Activated CD4-positive, CD25-positive, alpha-beta regulatory T cell treated with anti-CD3 and anti-CD28 coated beads, Interleukin-2, amount 50 U/mL, for 72 hours (primary cell): ENCODE results near the gene FHIT.

Experiments used
- DNase-seq: peaks from one replicate; pipeline ENCODE4 v3.0.0; 2021

Gene FHIT

DNA sequence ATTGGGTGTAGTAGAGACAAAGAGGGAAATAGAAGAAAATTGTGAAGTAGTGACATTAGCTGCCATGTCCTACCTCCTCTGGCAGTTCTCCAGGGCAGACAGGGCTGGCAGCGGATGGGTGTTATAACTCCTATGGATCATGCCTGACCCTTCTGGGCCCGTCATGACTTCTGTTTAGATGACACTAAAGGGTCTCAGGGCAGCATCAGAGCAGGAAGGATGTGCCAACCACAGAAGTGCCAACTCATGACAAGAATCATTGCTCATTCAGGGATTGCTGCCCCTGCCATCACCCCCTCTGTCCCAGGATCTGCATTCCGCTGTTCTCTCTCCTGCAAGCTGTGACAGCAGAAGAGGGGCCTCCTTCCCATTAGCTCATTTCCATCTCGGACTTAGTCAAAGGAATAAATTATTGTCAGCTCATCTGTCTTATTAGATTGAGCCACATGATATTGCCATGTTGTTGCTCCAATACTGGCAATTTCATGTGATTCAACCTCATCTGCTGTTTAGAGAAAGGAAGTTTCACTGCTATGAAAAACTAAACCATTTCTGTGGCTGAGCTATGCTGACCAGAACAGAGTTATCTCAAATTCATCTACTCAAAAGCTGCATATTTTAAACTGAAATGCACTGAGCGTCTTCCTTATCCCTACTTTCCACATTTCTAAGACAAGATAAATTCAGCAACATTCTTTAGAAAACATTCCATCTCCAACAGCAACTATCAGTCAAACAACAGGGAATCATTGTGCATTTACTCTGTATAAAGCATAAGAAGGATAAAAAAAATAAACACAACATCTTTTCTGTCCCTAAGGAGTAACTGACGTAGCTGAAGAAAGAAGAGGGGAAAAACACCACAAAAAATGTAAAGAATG, 271.6 kb downstream of the FHIT start:
- no peak for DNase-seq

GRCh38 chr3:60973321-60973720, 277.9 kb downstream of the FHIT start:
- DNase-seq, result no peak

DNA sequence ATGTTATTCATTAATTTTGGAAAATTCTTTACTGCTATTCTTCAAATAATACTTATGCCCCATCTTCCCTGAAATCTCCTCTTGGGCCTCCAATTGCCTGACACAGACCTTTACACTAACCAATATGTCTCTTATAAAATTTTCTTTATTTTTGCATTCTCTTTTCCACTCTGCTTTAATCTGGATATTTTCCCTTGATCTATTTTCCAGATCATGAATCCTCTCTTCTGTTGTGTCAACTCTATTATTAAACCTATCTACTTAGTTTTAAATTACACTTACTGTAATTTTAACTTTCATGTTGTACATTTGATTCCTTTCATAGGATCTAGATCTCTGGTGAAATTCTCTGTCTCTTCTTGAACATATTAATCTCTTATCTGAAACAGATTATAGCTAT, 278.7 kb downstream of the FHIT start:
- DNase-seq, result no peak

GRCh38 chr3:60970850-60971249, 280.4 kb downstream of the FHIT start:
- no peak for DNase-seq

DNA sequence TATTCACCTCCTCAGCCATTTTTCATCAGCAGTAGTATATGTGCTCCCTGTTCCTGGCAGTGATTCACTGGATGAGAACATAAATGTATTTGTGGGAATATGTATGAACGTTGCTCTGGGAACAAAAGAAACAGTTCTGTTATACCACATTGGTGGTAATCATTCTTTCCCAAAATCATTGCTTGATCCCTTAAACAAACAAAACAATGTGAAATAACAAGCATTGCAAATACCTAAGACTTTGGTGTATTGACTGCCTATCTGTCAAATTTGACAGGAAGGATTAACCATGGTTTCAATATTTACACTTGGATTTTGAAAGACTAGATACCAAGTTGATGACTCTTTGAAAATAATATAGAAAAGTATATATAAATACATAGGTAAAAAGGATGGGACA, 284.1 kb downstream of the FHIT start:
- no peak for DNase-seq

DNA sequence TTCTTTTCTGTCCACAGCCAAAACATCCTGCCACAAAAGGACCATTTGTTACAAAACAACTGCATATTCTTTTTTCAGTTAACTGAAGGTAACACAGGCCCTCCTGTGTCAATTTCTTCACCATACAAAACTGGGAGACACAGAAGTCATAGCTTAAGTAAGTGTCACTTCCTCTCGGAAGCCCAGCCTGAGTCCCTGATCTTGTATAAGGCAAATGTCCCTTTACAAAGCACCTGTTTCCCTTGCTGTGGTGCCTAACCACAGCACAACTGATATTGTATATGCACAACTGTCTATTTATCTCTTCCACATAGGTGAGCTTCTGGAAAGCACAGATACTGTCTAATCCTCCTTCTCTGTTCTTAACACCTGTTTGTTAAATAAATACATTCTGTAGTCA, 293.7 kb downstream of the FHIT start:
- DNase-seq, result no peak

- no peak for DNase-seq
Measured at GRCh38 chr3:60956729-60957128, 294.5 kb downstream of the FHIT start.

DNA sequence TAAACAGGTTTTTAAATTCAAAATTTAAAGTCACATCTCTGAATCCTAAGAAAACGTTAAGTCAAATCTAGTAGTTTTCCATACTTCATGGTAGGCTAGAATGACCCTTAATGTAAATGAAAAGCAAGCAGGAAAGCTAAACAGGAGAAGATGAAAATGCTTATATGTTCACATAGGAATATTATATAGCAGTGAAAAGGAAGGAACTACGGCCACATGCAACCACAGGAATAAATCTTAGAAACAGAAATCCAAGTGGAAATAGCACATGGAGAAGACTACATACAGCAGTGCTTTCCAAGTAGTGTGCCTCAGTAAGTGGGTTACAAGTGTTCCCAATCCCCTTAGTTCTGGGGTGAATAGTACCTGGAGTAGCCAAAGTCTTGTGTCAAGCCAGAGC, 296.2 kb downstream of the FHIT start:
- no peak for DNase-seq

- no peak for DNase-seq
Measured at GRCh38 chr3:60954048-60954447, 297.2 kb downstream of the FHIT start.

- no peak for DNase-seq
Measured at GRCh38 chr3:60953351-60953750, 297.9 kb downstream of the FHIT start.

DNA sequence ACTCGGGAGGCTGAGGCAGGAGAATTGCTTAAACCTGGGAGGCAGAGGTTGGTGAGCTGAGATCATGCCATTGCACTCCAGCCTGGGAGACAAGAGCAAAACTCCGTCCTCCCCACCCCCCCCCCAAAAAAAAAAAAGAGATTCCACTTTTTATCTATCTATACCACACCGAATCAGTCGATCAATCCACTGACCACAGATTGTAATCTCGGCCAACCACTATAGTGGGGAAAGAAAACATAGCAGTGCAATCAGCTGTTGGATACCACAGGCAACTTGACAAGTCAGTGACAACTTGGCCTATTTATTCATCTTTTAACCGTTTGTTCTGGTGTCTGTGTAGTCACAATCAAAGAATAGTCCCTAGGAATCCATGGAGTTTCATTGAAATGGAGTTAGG, 299.2 kb downstream of the FHIT start:
- DNase-seq, result no peak

GRCh38 chr3:60949146-60949545, 302.1 kb downstream of the FHIT start:
- DNase-seq, result no peak

DNA sequence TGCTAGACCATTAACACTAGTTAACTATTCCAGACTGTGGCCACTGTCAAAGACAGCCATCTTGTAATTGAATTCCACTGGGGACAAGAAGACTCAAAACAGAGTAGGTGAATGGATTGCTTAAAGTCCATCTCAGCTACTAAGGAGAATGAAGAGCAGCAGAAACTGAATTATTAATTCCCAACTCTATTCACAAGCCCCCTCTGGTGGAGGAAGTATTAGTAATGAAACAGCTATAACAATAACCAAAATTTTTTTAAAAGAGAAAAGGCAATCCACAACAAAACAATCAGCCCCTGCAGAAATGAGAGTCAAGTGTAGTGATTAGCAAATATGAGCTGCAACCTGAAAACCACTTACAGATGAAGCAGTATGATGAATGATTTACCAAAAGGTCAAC, 302.8 kb downstream of the FHIT start:
- DNase-seq, result no peak

DNA sequence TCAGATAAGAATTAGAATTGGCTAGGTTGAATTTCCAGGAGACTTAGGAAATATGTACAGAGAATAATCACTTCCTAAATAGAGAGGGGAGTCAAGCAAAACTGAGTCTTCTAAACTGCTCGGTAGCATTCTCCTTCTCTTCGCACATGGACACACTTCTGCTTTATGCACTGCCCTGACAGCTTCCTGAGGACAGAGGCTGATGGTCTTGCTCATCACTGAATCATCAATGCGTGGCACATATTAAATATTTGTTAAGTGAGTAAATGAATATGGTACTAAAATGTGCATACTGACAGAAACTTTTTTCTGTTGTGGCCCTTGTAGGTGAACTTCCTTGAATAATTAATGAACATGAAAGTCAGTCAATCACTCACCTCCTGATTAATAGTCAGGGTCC, 315.5 kb downstream of the FHIT start:
- no peak for DNase-seq

- no peak for DNase-seq
Measured at GRCh38 chr3:60933824-60934223, 317.4 kb downstream of the FHIT start.

DNA sequence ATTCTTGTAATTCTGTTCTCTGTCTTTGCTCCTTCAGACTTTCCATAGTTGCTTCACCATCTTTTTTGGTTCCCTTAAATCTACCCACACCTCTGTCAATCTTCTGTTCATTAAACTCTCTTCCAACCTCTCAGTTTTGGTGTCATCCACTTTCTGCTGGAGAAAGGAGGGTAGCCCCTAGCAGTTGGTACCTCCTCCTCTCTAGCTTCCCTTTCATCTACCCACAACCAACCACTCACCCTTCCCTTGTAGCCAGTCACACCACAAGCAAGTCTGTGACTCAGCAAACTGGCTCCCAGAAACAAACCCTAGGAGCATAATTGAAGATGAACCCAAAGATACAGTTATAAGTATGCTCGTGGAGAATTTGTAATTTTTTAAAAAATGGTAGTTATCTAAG, 318.6 kb downstream of the FHIT start:
- no peak for DNase-seq

DNA sequence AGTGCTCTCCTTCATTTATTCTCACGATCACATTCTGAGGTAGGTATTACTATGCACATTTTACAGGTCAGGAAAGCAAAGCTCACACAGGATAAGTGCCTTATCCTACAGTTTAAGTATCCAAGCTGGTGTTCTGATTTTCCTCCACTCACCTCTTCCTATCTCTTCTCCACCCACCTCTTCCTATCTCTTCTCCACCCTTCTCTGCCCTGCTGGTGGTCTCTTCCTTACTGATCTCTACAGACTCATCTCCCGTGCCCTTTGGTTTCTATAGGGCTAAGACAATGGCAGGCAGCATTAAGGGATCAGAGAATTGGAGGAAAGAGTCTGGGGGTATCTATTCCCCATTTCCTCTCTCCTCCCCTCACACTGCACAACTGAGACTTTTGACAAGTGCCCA, 319.1 kb downstream of the FHIT start:
- no peak for DNase-seq

GRCh38 chr3:60931452-60931851, 319.8 kb downstream of the FHIT start:
- DNase-seq, result no peak

GRCh38 chr3:60920519-60920918, 330.7 kb downstream of the FHIT start:
- DNase-seq, result no peak

DNA sequence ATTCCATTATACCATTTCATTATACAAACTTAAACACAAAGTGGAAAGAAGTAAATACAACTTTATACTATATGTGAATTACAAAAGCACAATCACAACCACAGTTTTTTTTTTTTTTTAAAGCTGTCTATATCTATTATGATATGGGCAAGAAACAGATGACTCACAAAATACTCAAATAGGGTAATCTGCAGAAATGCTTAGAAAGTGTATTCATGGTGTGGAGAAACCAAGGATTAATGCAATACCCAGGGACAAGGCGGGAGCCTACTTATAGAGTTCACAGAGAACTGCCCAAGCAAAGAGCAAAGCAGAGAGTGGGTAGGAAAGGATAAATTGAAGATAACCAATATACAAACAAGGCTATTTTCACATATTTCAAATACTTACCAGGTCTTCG, 332.0 kb downstream of the FHIT start:
- no peak for DNase-seq

GRCh38 chr3:60917141-60917540, 334.1 kb downstream of the FHIT start:
- DNase-seq, result no peak

- DNase-seq, result no peak
Measured at GRCh38 chr3:60916546-60916945, 334.7 kb downstream of the FHIT start.

- no peak for DNase-seq
Measured at GRCh38 chr3:60913474-60913873, 337.8 kb downstream of the FHIT start.

GRCh38 chr3:60912876-60913275, 338.4 kb downstream of the FHIT start:
- no peak for DNase-seq

GRCh38 chr3:60912142-60912541, 339.1 kb downstream of the FHIT start:
- DNase-seq, result no peak
